Common myeloid progenitor, CD34-positive (primary cell): ENCODE measurements around the gene USP34.

ENCODE experiments used
- CTCF ChIA-PET: fragments of 350-600 bp; sonication (Branson Sonifier 250); formaldehyde crosslinking; loops from one replicate; lab custom pipeline; 2021; ENCODE audit warnings: antibody characterized with exemption; lab: Charles Lee
- POLR2A ChIA-PET: fragments of 350-600 bp; sonication (Branson Sonifier 250); formaldehyde crosslinking; loops from one replicate; lab custom pipeline; 2021; ENCODE audit warnings: antibody characterized with exemption; lab: Charles Lee
- DNase-seq, 3 donors: peaks; one replicate each; pipeline versions ENCODE4 v3.0.0 to v3.0.0-alpha.2; 2013
- H3K27ac ChIP-seq, 2 experiments: 1 replicate in 1 of 2; 2 replicates in 1 of 2; pipeline ENCODE4 v1.7.0; 2013; ENCODE audit warnings: inconsistent platforms in 2 of 2, low read length in 2 of 2, mild to moderate bottlenecking in 2 of 2, low read depth in 1 of 2, moderate library complexity in 1 of 2; ENCODE audit not compliant: severe bottlenecking in 2 of 2, insufficient read depth in 1 of 2, poor library complexity in 1 of 2
- H3K27me3 ChIP-seq, 5 experiments: replicated peaks in 2 of 5; 1 replicate in 3 of 5; 2 replicates in 2 of 5; pipeline versions ENCODE4 v1.6.1 to v1.7.0; 2013; ENCODE audit warnings: low read length in 4 of 5, mild to moderate bottlenecking in 2 of 5, moderate library complexity in 2 of 5, inconsistent platforms in 1 of 5; ENCODE audit not compliant: insufficient read depth in 5 of 5, control insufficient read depth in 4 of 5
- H3K36me3 ChIP-seq, 4 experiments: 1 replicate in 2 of 4; 2 replicates in 2 of 4; pipeline versions ENCODE4 v1.6.1 to v1.7.0; 2013; ENCODE audit warnings: low read length in 3 of 4, control low read depth in 1 of 4, mild to moderate bottlenecking in 1 of 4; ENCODE audit not compliant: control insufficient read depth in 4 of 4, insufficient read depth in 4 of 4
- H3K4me1 ChIP-seq, 4 experiments: 1 replicate in 3 of 4; 2 replicates in 1 of 4; pipeline versions ENCODE4 v1.6.1 to v1.7.1; 2013; ENCODE audit warnings: low read length in 3 of 4, mild to moderate bottlenecking in 3 of 4, control low read depth in 1 of 4, inconsistent platforms in 1 of 4, moderate library complexity in 1 of 4; ENCODE audit not compliant: control insufficient read depth in 4 of 4, insufficient read depth in 4 of 4; ENCODE audit errors: control extremely low read depth in 1 of 4
- H3K4me3 ChIP-seq, 7 experiments: 1 replicate in 4 of 7; 2 replicates in 3 of 7; pipeline versions ENCODE4 v1.5.1 to v1.7.0; 2013; ENCODE audit warnings: mild to moderate bottlenecking in 7 of 7, low read length in 6 of 7, moderate library complexity in 6 of 7, inconsistent platforms in 2 of 7, low read depth in 2 of 7, control low read depth in 1 of 7; ENCODE audit not compliant: insufficient read depth in 4 of 7, control insufficient read depth in 1 of 7; ENCODE audit errors: extremely low read depth in 1 of 7
- H3K9me3 ChIP-seq, 5 experiments: 1 replicate in 4 of 5; 2 replicates in 1 of 5; pipeline versions ENCODE4 v1.6.1 to v1.7.1; 2013; ENCODE audit warnings: low read length in 4 of 5, mild to moderate bottlenecking in 2 of 5, inconsistent platforms in 1 of 5, low read depth in 1 of 5, moderate library complexity in 1 of 5; ENCODE audit not compliant: control insufficient read depth in 4 of 5, insufficient read depth in 2 of 5; ENCODE audit errors: control extremely low read depth in 1 of 5
- WGBS: methylation state at CpG from one replicate; pipeline ENCODE4 v1.1.5; 2013; ENCODE audit not compliant: insufficient coverage; 5-methylcytosine and 5-hydroxymethylcytosine counted together

USP34 gene

GRCh38 chr2:61431345-61431744 is 39.5 kb downstream of the USP34 start:
- Histone ChIP-seq H3K27me3 (no peaks in the 10 kb centered on the region), H3K9me3 (peaks cover 0 to 2% (median 0%) of the 10 kb centered on the region in 5 experiments), H3K27ac (no peak overlapping the region), H3K4me3 (no peak overlapping the region), H3K36me3 (no peaks in the 10 kb centered on the region), H3K4me1 (peaks cover 0 to 20% (median 10%) of the 10 kb centered on the region in 4 experiments)
- ChIA-PET CTCF (interaction anchor here (1.0 to 3.4 kb wide), 3 partner anchors 10 to 26 kb away, joined by 3 to 15 read pairs (median 5); no protein-coding TSS in a partner anchor), POLR2A (interaction anchor here (0.6 kb wide), 1 partner anchor 39 kb away, joined by 3 read pairs; no protein-coding TSS in a partner anchor)
- DNase-seq: no peak
- WGBS: 98% methylated on average over 5 of the region's 5 CpGs

DNA sequence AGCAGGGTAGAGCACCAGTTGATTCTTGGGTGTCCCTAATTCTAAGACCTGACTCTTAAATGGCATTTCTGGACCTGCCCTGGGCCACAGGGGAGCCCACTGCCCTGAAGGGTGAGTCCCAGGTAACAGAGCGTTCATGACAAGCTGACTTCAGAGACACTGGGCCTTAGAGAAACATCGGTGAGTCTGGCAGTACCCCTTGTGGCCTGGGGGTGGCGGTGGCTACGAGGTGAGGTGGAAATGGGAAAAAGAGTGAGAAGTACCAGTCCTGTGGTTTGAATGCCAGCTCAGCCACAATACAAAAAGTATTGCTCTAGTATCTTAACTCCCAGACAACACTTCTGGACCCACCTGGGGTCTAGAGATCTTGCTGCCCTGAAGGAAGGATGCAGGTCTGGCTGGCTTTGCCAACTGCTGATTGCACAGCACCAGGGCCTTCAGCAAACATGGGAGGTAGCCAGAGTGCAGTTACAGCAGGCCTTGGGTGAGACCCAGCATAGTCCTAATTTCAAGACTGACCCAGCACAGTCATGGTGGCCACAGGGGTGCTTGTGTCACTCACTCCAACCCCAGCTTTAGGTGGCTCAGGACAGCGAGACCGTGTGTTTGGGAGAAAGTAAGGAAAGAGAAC is 44.5 kb downstream of the USP34 start:
- Histone ChIP-seq H3K27ac (peak overlapping the region in 1 of 2 experiments; percentile 57), H3K4me1 (peaks cover 5 to 31% (median 24%) of the 10 kb centered on the region in 4 experiments), H3K36me3 (no peaks in the 10 kb centered on the region), H3K27me3 (no peaks in the 10 kb centered on the region), H3K4me3 (no peak overlapping the region), H3K9me3 (no peaks in the 10 kb centered on the region)
- DNase-seq: peak; percentile 79 to 91 (median 89)
- CTCF ChIA-PET: interaction anchor here (0.7 to 2.4 kb wide), 23 partner anchors 10 to 168 kb away, joined by 3 to 15 read pairs (median 4); no protein-coding TSS in a partner anchor
- 29% methylated on average over 1 of the region's 6 CpGs for WGBS
- POLR2A ChIA-PET: interaction anchor here (0.6 to 1.0 kb wide), 3 partner anchors 16 to 45 kb away, joined by 4 to 8 read pairs (median 6); partner anchors contain the start of gene USP34

GRCh38 chr2:61425605-61426155 is 45.2 kb downstream of the USP34 start:
- Histone ChIP-seq H3K36me3 (no peaks in the 10 kb centered on the region), H3K4me1 (peaks cover 11 to 38% (median 30%) of the 10 kb centered on the region in 4 experiments), H3K4me3 (no peak overlapping the region), H3K9me3 (no peaks in the 10 kb centered on the region), H3K27ac (peak overlapping the region in 1 of 2 experiments; percentile 57), H3K27me3 (no peaks in the 10 kb centered on the region)
- WGBS: 98% methylated on average over 5 of the region's 6 CpGs
- POLR2A ChIA-PET: interaction anchor here (1.0 kb wide), 1 partner anchor 46 kb away, joined by 4 read pairs; the partner anchor contains the start of gene USP34
- CTCF ChIA-PET: interaction anchor here (0.8 to 2.4 kb wide), 17 partner anchors 9 to 167 kb away, joined by 3 to 15 read pairs (median 4); no protein-coding TSS in a partner anchor
- DNase-seq: no peak

DNA sequence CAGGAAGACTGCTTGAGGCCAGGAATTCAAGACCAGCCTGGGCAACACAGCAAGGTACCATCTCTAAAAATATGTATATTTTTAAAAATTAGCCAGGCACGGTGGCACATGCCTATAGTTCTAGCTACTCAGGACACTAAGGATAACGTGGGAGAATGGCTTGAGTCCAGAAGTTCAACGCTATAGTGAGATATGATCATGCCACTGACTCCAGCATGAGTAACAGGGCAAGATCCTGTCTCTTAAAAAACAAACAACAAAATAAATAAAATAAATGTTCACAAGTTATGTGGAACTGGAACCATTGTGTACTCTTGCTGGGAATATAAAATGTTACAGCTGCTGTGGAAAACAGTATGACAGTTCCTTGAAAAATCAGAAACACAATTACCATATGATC is 47.2 kb downstream of the USP34 start:
- CTCF ChIA-PET: no interaction called here
- Histone ChIP-seq H3K27ac (no peak overlapping the region), H3K9me3 (no peaks in the 10 kb centered on the region), H3K36me3 (peaks cover 0 to 2% (median 0%) of the 10 kb centered on the region in 4 experiments), H3K27me3 (no peaks in the 10 kb centered on the region), H3K4me1 (peaks cover 11 to 41% (median 31%) of the 10 kb centered on the region in 4 experiments), H3K4me3 (no peak overlapping the region)
- no peak for DNase-seq
- WGBS: 96% methylated on average over 3 of the region's 3 CpGs
- POLR2A ChIA-PET: no interaction called here

DNA sequence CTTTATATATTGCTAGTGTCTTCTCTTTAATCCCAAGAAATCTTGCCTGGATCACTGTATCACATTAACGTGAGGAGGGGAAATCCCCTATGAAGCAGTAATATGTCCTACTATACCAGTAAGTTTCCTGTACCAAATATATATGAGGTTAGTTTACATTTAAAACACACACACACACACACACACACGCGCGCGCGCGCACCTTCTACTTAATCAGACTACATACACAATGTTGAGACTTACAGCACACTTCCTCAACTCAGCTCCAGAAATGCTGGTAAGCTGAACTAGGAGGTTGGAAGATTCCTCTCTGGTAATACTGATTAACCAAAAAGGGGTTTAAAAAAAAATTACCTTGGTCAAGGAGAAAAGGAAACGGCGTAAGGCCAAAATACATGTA is 49.3 kb downstream of the USP34 start:
- Histone ChIP-seq H3K9me3 (no peaks in the 10 kb centered on the region), H3K27ac (no peak overlapping the region), H3K4me1 (peaks cover 11 to 39% (median 29%) of the 10 kb centered on the region in 4 experiments), H3K36me3 (peaks cover 2 to 8% (median 4%) of the 10 kb centered on the region in 4 experiments), H3K4me3 (no peak overlapping the region), H3K27me3 (no peaks in the 10 kb centered on the region)
- ChIA-PET CTCF (interaction anchor here (1.1 to 3.3 kb wide), 6 partner anchors 8 to 476 kb away, joined by 4 to 15 read pairs (median 4); no protein-coding TSS in a partner anchor), POLR2A (interaction anchor here (0.7 kb wide), 1 partner anchor 47 kb away, joined by 3 read pairs; no protein-coding TSS in a partner anchor)
- DNase-seq: peak in 2 of 3 donors; percentile 59 to 62
- 100% methylated on average over 2 of the region's 9 CpGs for WGBS

DNA sequence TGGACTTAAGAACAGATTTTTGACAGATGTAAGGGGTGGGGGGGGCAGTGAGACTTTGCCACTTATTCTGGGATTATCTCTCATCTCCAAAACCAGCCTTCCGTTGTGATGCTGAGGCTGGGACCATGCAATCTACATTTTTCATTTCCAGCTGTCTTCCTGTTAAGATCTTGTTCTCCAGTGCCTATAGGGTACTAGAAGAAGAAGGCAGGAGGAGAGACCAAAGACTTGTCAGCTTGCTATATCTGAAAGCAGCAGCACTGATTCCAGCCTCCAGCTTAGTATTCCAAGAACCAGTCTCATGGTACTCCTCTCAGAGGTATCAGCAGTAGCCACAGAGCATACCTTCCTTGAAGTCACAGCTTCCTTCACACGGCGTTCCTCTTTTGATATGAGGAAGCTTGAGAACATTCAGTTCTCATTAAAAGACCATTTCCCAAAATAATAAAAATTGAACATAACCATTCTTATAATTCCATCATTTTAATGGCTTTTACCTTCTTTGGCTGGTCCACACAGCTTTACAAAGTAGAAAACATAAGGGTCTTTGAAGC is 49.8 kb downstream of the USP34 start:
- Histone ChIP-seq H3K4me3 (no peak overlapping the region), H3K4me1 (peaks cover 11 to 33% (median 24%) of the 10 kb centered on the region in 4 experiments), H3K36me3 (peaks cover 2 to 12% (median 7%) of the 10 kb centered on the region in 4 experiments), H3K27me3 (no peaks in the 10 kb centered on the region), H3K9me3 (no peaks in the 10 kb centered on the region), H3K27ac (no peak overlapping the region)
- POLR2A ChIA-PET: no interaction called here
- CTCF ChIA-PET: interaction anchor here (1.1 to 3.3 kb wide), 5 partner anchors 8 to 477 kb away, joined by 4 to 15 read pairs (median 4); no protein-coding TSS in a partner anchor
- peak in 2 of 3 donors; percentile 56 to 70 for DNase-seq
- 0% methylated on average over 1 of the region's 3 CpGs for WGBS
